SIG-M5 treated with dmso at 0.1 percent for 504 hours (cell line): ENCODE measurements around the gene TRAIP.
"Not testable (repeated sequence)": the region's sequence is repeated elsewhere in the genome, so short reads cannot be mapped to it uniquely, and the experiment has no call there.

Experiments used
- DNase-seq: peaks from one replicate; lab custom pipeline; 2025; ENCODE audit not compliant: unreplicated experiment; lab: John Stamatoyannopoulos, UW

Gene TRAIP

GRCh38 chr3:49793486-49794085 is 62.8 kb downstream of the TRAIP start:
- DNase-seq, result no peak

GRCh38 chr3:49792371-49793150 is 63.8 kb downstream of the TRAIP start:
- no peak for DNase-seq

- DNase-seq, result no peak
Observed at GRCh38 chr3:49791571-49791970, 64.8 kb downstream of the TRAIP start.

- DNase-seq, result no peak
Observed at GRCh38 chr3:49790626-49791411, 65.5 kb downstream of the TRAIP start.

GRCh38 chr3:49788056-49788455 is 68.3 kb downstream of the TRAIP start:
- DNase-seq, result no peak

GRCh38 chr3:49787536-49787935 is 68.8 kb downstream of the TRAIP start:
- no peak for DNase-seq

GRCh38 chr3:49787182-49787464 is 69.2 kb downstream of the TRAIP start:
- DNase-seq, result no peak

- DNase-seq, result peak; percentile 99
Observed at GRCh38 chr3:49786357-49787181, 69.8 kb downstream of the TRAIP start, which contains the start of gene IP6K1. TSS of gene IP6K1 (minus strand) at chr3:49786542. CDS start at chr3:49748040, 38,502 bp downstream.

- DNase-seq, result peak; percentile 35
Observed at GRCh38 chr3:49785565-49786356, 70.6 kb downstream of the TRAIP start.

GRCh38 chr3:49782277-49782676 is 74.1 kb downstream of the TRAIP start:
- DNase-seq, result not testable (repeated sequence)

- DNase-seq, result no peak
Observed at GRCh38 chr3:49781415-49782199, 74.8 kb downstream of the TRAIP start.

GRCh38 chr3:49780975-49781365 is 75.4 kb downstream of the TRAIP start:
- DNase-seq, result not testable (repeated sequence)

GRCh38 chr3:49780080-49780974 is 76.0 kb downstream of the TRAIP start:
- no peak for DNase-seq

- DNase-seq, result no peak
Observed at GRCh38 chr3:49779358-49780079, 76.8 kb downstream of the TRAIP start.
